Mononuclear cell (primary cell): ENCODE measurements around the gene CTU2. TPM values are rescaled to one million over a fixed set of nuclear protein-coding genes. Genes with fewer than 3 reads are reported as not detected.

Experiments
- H3K27me3 ChIP-seq: 2 replicates; pipeline ENCODE4 v1.6.0; 2011; ENCODE audit warnings: low read length, control low read depth; ENCODE audit not compliant: insufficient read depth
- H3K4me1 ChIP-seq: 2 replicates; pipeline ENCODE4 v1.5.1; 2011; ENCODE audit warnings: mild to moderate bottlenecking, low read length, control low read depth; ENCODE audit not compliant: insufficient read depth
- H3K4me3 ChIP-seq: 2 replicates; pipeline ENCODE4 v1.5.1; 2011; ENCODE audit warnings: mild to moderate bottlenecking, low read length, moderate library complexity
- H3K9me3 ChIP-seq: 2 replicates; pipeline ENCODE4 v1.5.1; 2011; ENCODE audit warnings: low read depth, mild to moderate bottlenecking, control low read depth, low read length
- total RNA-seq: library from RNA; depleted of rRNA; stranded (reverse); fragments of >200 nt; gene quantifications from one replicate; pipeline ENCODE4 v1.2.3, GENCODE V29; 2012

CTU2 gene
- total RNA-seq, 1 donor, result 6.7 TPM

GRCh38 chr16:88712362-88712979 is 6.2 kb downstream of the CTU2 start:
- Histone ChIP-seq H3K27me3 (no peaks in the 10 kb centered on the region), H3K4me3 (no peak overlapping the region), H3K4me1 (peaks cover 1% of the 10 kb centered on the region), H3K9me3 (no peaks in the 10 kb centered on the region)

- no peaks in the 10 kb centered on the region for H3K4me1 ChIP-seq
- H3K4me3 ChIP-seq, result no peak overlapping the region
- H3K9me3 ChIP-seq, result no peaks in the 10 kb centered on the region
- H3K27me3 ChIP-seq, result no peaks in the 10 kb centered on the region
These were observed 6.8 kb downstream of the CTU2 start for GRCh38 chr16:88713054-88713453.

GRCh38 chr16:88713568-88714419 is 7.5 kb downstream of the CTU2 start:
- no peak overlapping the region for H3K4me3 ChIP-seq
- no peaks in the 10 kb centered on the region for H3K27me3 ChIP-seq
- H3K9me3 ChIP-seq, result no peaks in the 10 kb centered on the region
- no peaks in the 10 kb centered on the region for H3K4me1 ChIP-seq

- Histone ChIP-seq H3K4me1 (no peaks in the 10 kb centered on the region), H3K4me3 (no peak overlapping the region), H3K9me3 (no peaks in the 10 kb centered on the region), H3K27me3 (no peaks in the 10 kb centered on the region)
These were observed 8.4 kb downstream of the CTU2 start for GRCh38 chr16:88714420-88715302.

GRCh38 chr16:88715312-88716190 is 9.2 kb downstream of the CTU2 start:
- Histone ChIP-seq H3K9me3 (no peaks in the 10 kb centered on the region), H3K4me1 (no peaks in the 10 kb centered on the region), H3K4me3 (no peak overlapping the region), H3K27me3 (no peaks in the 10 kb centered on the region)

- no peak overlapping the region for H3K4me3 ChIP-seq
- H3K4me1 ChIP-seq, result no peaks in the 10 kb centered on the region
- H3K9me3 ChIP-seq, result no peaks in the 10 kb centered on the region
- H3K27me3 ChIP-seq, result no peaks in the 10 kb centered on the region
These were observed 9.9 kb downstream of the CTU2 start for GRCh38 chr16:88716201-88716600.

GRCh38 chr16:88716601-88717001 is 10.3 kb downstream of the CTU2 start:
- Histone ChIP-seq H3K27me3 (no peaks in the 10 kb centered on the region), H3K4me3 (no peak overlapping the region), H3K9me3 (no peaks in the 10 kb centered on the region), H3K4me1 (no peaks in the 10 kb centered on the region)

- Histone ChIP-seq H3K9me3 (no peaks in the 10 kb centered on the region), H3K27me3 (no peaks in the 10 kb centered on the region), H3K4me3 (no peak overlapping the region), H3K4me1 (no peaks in the 10 kb centered on the region)
These were observed 11.9 kb downstream of the CTU2 start for GRCh38 chr16:88718178-88718577.

GRCh38 chr16:88719267-88719932 is 13.1 kb downstream of the CTU2 start:
- H3K4me1 ChIP-seq, result no peaks in the 10 kb centered on the region
- no peaks in the 10 kb centered on the region for H3K9me3 ChIP-seq
- no peaks in the 10 kb centered on the region for H3K27me3 ChIP-seq
- H3K4me3 ChIP-seq, result no peak overlapping the region

GRCh38 chr16:88719933-88720296 is 13.6 kb downstream of the CTU2 start:
- H3K9me3 ChIP-seq, result no peaks in the 10 kb centered on the region
- no peak overlapping the region for H3K4me3 ChIP-seq
- H3K4me1 ChIP-seq, result no peaks in the 10 kb centered on the region
- H3K27me3 ChIP-seq, result no peaks in the 10 kb centered on the region

- H3K4me1 ChIP-seq, result no peaks in the 10 kb centered on the region
- no peaks in the 10 kb centered on the region for H3K9me3 ChIP-seq
- H3K27me3 ChIP-seq, result no peaks in the 10 kb centered on the region
These were observed 14.2 kb downstream of the CTU2 start for GRCh38 chr16:88720396-88720970.

GRCh38 chr16:88721236-88721635 is 14.9 kb downstream of the CTU2 start:
- Histone ChIP-seq H3K27me3 (no peaks in the 10 kb centered on the region), H3K4me1 (no peaks in the 10 kb centered on the region), H3K4me3 (no peak overlapping the region), H3K9me3 (no peaks in the 10 kb centered on the region)

More at GRCh38 chr16:88720396-88720970, 14.2 kb downstream of the CTU2 start:
- no peak overlapping the region for H3K4me3 ChIP-seq

- Histone ChIP-seq H3K9me3 (no peaks in the 10 kb centered on the region), H3K4me1 (no peaks in the 10 kb centered on the region), H3K27me3 (no peaks in the 10 kb centered on the region), H3K4me3 (no peak overlapping the region)
These were observed 15.8 kb downstream of the CTU2 start for GRCh38 chr16:88721815-88722755.
